Peyer's patch (tissue), 4 donors: ENCODE results near the gene HS6ST3.

Experiments
- CTCF ChIP-seq, 6 experiments: fragments of 450-650 bp in 4 of 6; fragments of 200-600 bp in 2 of 6; sonication (generic) in 1 of 6; IDR thresholded peaks; one replicate each; pipeline ENCODE4 v1.5.1; 2017 to 2019; ENCODE audit warnings: antibody characterized with exemption in 6 of 6, mild to moderate bottlenecking in 3 of 6, moderate library complexity in 1 of 6
- POLR2A ChIP-seq, 2 donors: fragments of 450-650 bp; IDR thresholded peaks; one replicate each; pipeline ENCODE4 v1.5.1; 2017; ENCODE audit warnings: antibody characterized with exemption in 2 of 2, mild to moderate bottlenecking in 2 of 2, moderate library complexity in 2 of 2

DNA sequence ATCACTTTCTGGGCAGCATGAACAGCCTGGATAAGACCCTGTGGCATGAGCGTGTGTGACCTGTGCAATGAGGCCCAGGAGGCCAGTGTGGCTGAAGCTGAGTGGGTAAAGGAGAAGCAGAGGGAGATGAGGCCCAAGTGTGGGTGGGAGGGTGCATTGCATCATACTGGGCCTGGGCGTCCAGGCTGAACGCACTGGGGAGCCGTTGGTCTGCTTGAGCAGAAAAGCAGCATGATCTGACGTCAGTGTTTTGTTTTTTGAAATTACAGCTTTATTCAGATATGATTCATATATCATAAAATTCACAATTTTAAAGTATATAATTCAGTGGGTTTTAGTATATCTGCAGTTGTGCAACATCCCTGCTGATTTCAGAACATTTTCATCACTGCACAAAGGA, 409.7 kb downstream of the HS6ST3 start:
- no peak for TF ChIP-seq CTCF (IDR thresholded peaks at IDR 0.05)
- no peak for TF ChIP-seq POLR2A (IDR thresholded peaks at IDR 0.05)
